ENCODE data around the gene KRT35. TPM values are rescaled to one million over a fixed set of nuclear protein-coding genes. Genes with fewer than 3 reads are reported as not detected.

KRT35 gene
- total and polyA plus RNA-seq, 4 donors = not detected

- H3K9me3 ChIP-seq (ENCODE audit: control insufficient read depth in 4 of 4, insufficient read depth in 3 of 4, low read length in 3 of 4) = peaks cover 0 to 5% (median 3%) of the 10 kb centered on the region in 4 donors
- no peaks in the 10 kb centered on the region for H3K36me3 ChIP-seq (ENCODE audit: control insufficient read depth in 4 of 4, insufficient read depth in 4 of 4, low read length in 4 of 4)
- H3K9ac ChIP-seq (ENCODE audit: insufficient read depth in 1 of 2, low read length in 2 of 2) = no peak overlapping the region
- peaks cover 0 to 4% (median 0%) of the 10 kb centered on the region in 5 donors for H3K4me1 ChIP-seq (ENCODE audit: control insufficient read depth in 5 of 5, insufficient read depth in 5 of 5, low read length in 5 of 5)
- ATAC-seq (ENCODE audit: insufficient read depth, low FRiP score) = no peak
- no peaks in the 10 kb centered on the region for H3K27me3 ChIP-seq (ENCODE audit: control insufficient read depth in 3 of 3, insufficient read depth in 3 of 3, low read length in 2 of 3)
- TF ChIP-seq CTCF (IDR thresholded peaks at IDR 0.05; ENCODE audit: control extremely low read depth, extremely low read depth) = no peak
- no peak for DNase-seq
- no peak overlapping the region for H3K4me3 ChIP-seq
- 87 to 88% methylated on average over 11 of the region's 11 CpGs for WGBS, 2 donors
- no peak overlapping the region for H3K27ac ChIP-seq (ENCODE audit: low read depth in 1 of 2, low read length in 1 of 2)
These were observed 16.8 kb downstream of the KRT35 start for GRCh38 chr17:41464173-41464572.

GRCh38 chr17:41463746-41464145 lies 17.2 kb downstream of the KRT35 start:
- no peak for DNase-seq
- no peak for TF ChIP-seq CTCF (IDR thresholded peaks at IDR 0.05; ENCODE audit: control extremely low read depth, extremely low read depth)
- no peak overlapping the region for H3K27ac ChIP-seq (ENCODE audit: low read depth in 1 of 2, low read length in 1 of 2)

GRCh38 chr17:41462705-41463104 lies 18.2 kb downstream of the KRT35 start:
- H3K27ac ChIP-seq (ENCODE audit: low read depth in 1 of 2, low read length in 1 of 2) = no peak overlapping the region
- H3K9me3 ChIP-seq (ENCODE audit: control insufficient read depth in 4 of 4, insufficient read depth in 3 of 4, low read length in 3 of 4) = peaks cover 0 to under 1% (median 0%) of the 10 kb centered on the region in 4 donors
- no peak for TF ChIP-seq CTCF (IDR thresholded peaks at IDR 0.05; ENCODE audit: control extremely low read depth, extremely low read depth)
- DNase-seq (no peak), ATAC-seq (ENCODE audit: insufficient read depth, low FRiP score) (no peak)
- no peak overlapping the region for H3K9ac ChIP-seq (ENCODE audit: insufficient read depth in 1 of 2, low read length in 2 of 2)
- WGBS, 2 donors = 83 to 84% methylated on average over 15 of the region's 15 CpGs
- H3K27me3 ChIP-seq (ENCODE audit: control insufficient read depth in 3 of 3, insufficient read depth in 3 of 3, low read length in 2 of 3) = no peaks in the 10 kb centered on the region
- peaks cover 0 to 4% (median 0%) of the 10 kb centered on the region in 5 donors for H3K4me1 ChIP-seq (ENCODE audit: control insufficient read depth in 5 of 5, insufficient read depth in 5 of 5, low read length in 5 of 5)
- no peak overlapping the region for H3K4me3 ChIP-seq
- no peaks in the 10 kb centered on the region for H3K36me3 ChIP-seq (ENCODE audit: control insufficient read depth in 4 of 4, insufficient read depth in 4 of 4, low read length in 4 of 4)

More at GRCh38 chr17:41463746-41464145, 17.2 kb downstream of the KRT35 start:
- Histone ChIP-seq H3K9me3 (ENCODE audit: control insufficient read depth in 4 of 4, insufficient read depth in 3 of 4, low read length in 3 of 4) (peaks cover 0 to 5% (median 3%) of the 10 kb centered on the region in 4 donors), H3K4me1 (ENCODE audit: control insufficient read depth in 5 of 5, insufficient read depth in 5 of 5, low read length in 5 of 5) (peaks cover 0 to 4% (median 0%) of the 10 kb centered on the region in 5 donors), H3K4me3 (no peak overlapping the region), H3K9ac (ENCODE audit: insufficient read depth in 1 of 2, low read length in 2 of 2) (no peak overlapping the region), H3K27me3 (ENCODE audit: control insufficient read depth in 3 of 3, insufficient read depth in 3 of 3, low read length in 2 of 3) (no peaks in the 10 kb centered on the region), H3K36me3 (ENCODE audit: control insufficient read depth in 4 of 4, insufficient read depth in 4 of 4, low read length in 4 of 4) (no peaks in the 10 kb centered on the region)
- ATAC-seq (ENCODE audit: insufficient read depth, low FRiP score) = no peak
- whole genome bisulfite sequencing, 2 donors = 92 to 97% methylated on average over 8 of the region's 8 CpGs

- H3K4me3 ChIP-seq = no peak overlapping the region
- no peak for DNase-seq
- no peak overlapping the region for H3K9ac ChIP-seq (ENCODE audit: insufficient read depth in 1 of 2, low read length in 2 of 2)
- H3K27me3 ChIP-seq (ENCODE audit: control insufficient read depth in 3 of 3, insufficient read depth in 3 of 3, low read length in 2 of 3) = no peaks in the 10 kb centered on the region
- WGBS, 2 donors = 84 to 91% methylated on average over 4 of the region's 4 CpGs
- TF ChIP-seq CTCF (IDR thresholded peaks at IDR 0.05; ENCODE audit: control extremely low read depth, extremely low read depth) = no peak
- H3K9me3 ChIP-seq (ENCODE audit: control insufficient read depth in 4 of 4, insufficient read depth in 3 of 4, low read length in 3 of 4) = no peaks in the 10 kb centered on the region
- H3K4me1 ChIP-seq (ENCODE audit: control insufficient read depth in 5 of 5, insufficient read depth in 5 of 5, low read length in 5 of 5) = no peaks in the 10 kb centered on the region
- H3K27ac ChIP-seq (ENCODE audit: low read depth in 1 of 2, low read length in 1 of 2) = no peak overlapping the region
- no peak for ATAC-seq (ENCODE audit: insufficient read depth, low FRiP score)
- no peaks in the 10 kb centered on the region for H3K36me3 ChIP-seq (ENCODE audit: control insufficient read depth in 4 of 4, insufficient read depth in 4 of 4, low read length in 4 of 4)
These were observed 23.3 kb downstream of the KRT35 start for GRCh38 chr17:41457676-41458075.

All from lung (tissue), 12 donors.